Chondrocyte (in vitro differentiated cells): Measurements from ENCODE around the gene LDB2. TPM values are rescaled to one million over a fixed set of nuclear protein-coding genes. Genes with fewer than 3 reads are reported as not detected.

Experiments
- DNase-seq: peaks from one replicate; pipeline ENCODE4 v3.0.0; 2021; ENCODE audit warnings: mixed read lengths, low spot score
- H3K27ac Mint-ChIP-seq: one replicate; pipeline ENCODE4 v1.8.0; 2021; ENCODE audit warnings: mild to moderate bottlenecking, moderate library complexity, mixed read lengths; ENCODE audit not compliant: unreplicated experiment
- H3K27me3 Mint-ChIP-seq: 2 replicates; pipeline ENCODE4 v1.8.0; 2021; ENCODE audit warnings: low read depth, mixed read lengths
- H3K36me3 Mint-ChIP-seq: 2 replicates; pipeline ENCODE4 v1.8.0; 2021; ENCODE audit warnings: low read depth, mixed read lengths
- H3K4me1 Mint-ChIP-seq: 2 replicates; pipeline ENCODE4 v1.8.0; 2021; ENCODE audit warnings: low read depth, mild to moderate bottlenecking, mixed read lengths
- H3K4me3 Mint-ChIP-seq: one replicate; pipeline ENCODE4 v1.8.0; 2021; ENCODE audit warnings: mild to moderate bottlenecking, moderate library complexity, mixed read lengths; ENCODE audit not compliant: unreplicated experiment
- H3K9me3 Mint-ChIP-seq: 2 replicates; pipeline ENCODE4 v1.8.0; 2021; ENCODE audit warnings: low read depth, mixed read lengths
- CTCF ChIP-seq: fragments of 200-600 bp; sonication (generic); IDR thresholded peaks from 2 replicates; pipeline ENCODE4 v1.5.0; 2021; ENCODE audit warnings: antibody characterized with exemption, mild to moderate bottlenecking, moderate library complexity
- total RNA-seq: library from RNA; stranded (reverse); gene quantifications from 3 replicates; pipeline ENCODE4 v1.2.1, GENCODE V29; 2021

LDB2 gene
- total RNA-seq, 1 donor from 2014 or later: 2.0 TPM

DNA sequence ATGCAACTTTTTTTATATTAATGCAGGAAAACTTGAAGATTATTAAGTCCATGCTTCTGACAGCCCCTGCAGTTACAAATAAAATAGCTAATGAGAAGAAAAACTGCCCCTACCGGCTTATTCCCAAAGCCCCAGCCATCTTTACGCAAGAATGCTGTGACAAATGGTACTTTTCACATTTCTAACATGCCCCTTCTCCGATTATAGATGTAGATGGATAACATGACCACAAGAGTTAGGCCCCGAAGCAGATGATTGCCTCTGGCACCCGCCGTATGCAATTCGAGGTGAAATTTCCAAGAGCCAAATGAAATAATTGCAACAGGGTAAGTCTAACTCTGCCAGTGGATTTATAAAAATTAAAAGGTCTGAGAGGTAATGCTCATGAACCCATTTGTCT, 352.8 kb downstream of the LDB2 start:
- Mint-ChIP-seq H3K4me3 (no peak overlapping the region), H3K27ac (no peak overlapping the region)
- no peak for DNase-seq

GRCh38 chr4:16544869-16545268, 353.6 kb downstream of the LDB2 start:
- Mint-ChIP-seq H3K4me1 (no peaks in the 10 kb centered on the region), H3K27ac (no peak overlapping the region), H3K36me3 (no peaks in the 10 kb centered on the region), H3K9me3 (no peaks in the 10 kb centered on the region), H3K4me3 (no peak overlapping the region), H3K27me3 (no peaks in the 10 kb centered on the region)
- no peak for TF ChIP-seq CTCF
- no peak for DNase-seq

More for the DNA sequence above, 352.8 kb downstream of the LDB2 start:
- TF ChIP-seq CTCF: no peak
- Mint-ChIP-seq H3K27me3 (no peaks in the 10 kb centered on the region), H3K4me1 (no peaks in the 10 kb centered on the region), H3K36me3 (no peaks in the 10 kb centered on the region), H3K9me3 (no peaks in the 10 kb centered on the region)

DNA sequence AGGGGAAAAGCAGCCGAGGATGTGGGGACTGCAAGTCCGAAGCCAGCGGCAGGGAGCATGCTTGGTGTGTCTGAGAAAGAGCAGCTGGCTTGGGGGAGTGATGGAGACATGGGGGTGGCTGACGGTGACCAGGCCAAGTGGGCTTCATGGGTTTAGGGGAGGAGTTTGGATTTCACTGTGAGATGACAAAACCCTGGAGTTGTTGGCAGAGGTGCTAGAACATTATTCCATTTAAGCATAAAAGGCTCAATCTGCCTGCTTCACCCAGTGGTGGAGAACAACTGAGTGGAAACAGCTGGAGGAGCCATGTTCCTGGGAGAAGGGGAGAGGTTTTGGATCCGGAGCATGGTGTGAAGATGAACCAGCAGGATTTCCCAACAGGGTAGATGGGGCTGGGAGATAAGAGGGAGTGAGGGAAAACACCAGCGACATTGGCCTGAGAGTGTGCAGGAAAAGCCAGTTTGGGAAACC, 354.2 kb downstream of the LDB2 start:
- Mint-ChIP-seq H3K4me3 (no peak overlapping the region), H3K9me3 (no peaks in the 10 kb centered on the region), H3K27me3 (no peaks in the 10 kb centered on the region), H3K4me1 (no peaks in the 10 kb centered on the region), H3K36me3 (no peaks in the 10 kb centered on the region), H3K27ac (no peak overlapping the region)
- TF ChIP-seq CTCF: no peak
- no peak for DNase-seq

DNA sequence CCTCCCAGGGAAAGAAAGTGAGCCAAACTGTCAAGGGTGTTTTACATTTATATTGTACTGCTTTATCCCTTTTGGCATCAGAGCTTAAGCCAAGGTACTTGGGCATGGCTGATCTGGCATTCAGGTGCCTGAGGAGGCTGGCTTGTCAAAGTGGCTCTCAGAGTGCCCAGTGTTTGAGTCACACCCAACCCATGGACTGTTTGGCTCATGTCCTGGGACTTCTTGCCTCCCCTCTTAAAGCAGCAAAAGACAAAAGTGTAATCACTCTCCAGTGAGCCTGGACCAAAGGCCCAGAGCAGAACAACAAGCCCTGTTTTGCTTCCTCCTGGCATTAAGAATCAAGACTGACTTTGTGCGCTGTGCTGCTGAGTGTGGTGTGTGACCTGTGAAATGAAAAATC, 360.5 kb downstream of the LDB2 start:
- Mint-ChIP-seq H3K36me3 (no peaks in the 10 kb centered on the region), H3K4me1 (no peaks in the 10 kb centered on the region), H3K27me3 (no peaks in the 10 kb centered on the region), H3K27ac (no peak overlapping the region), H3K4me3 (no peak overlapping the region), H3K9me3 (no peaks in the 10 kb centered on the region)
- DNase-seq: no peak
- TF ChIP-seq CTCF: no peak

GRCh38 chr4:16532240-16532970, 366.0 kb downstream of the LDB2 start:
- Mint-ChIP-seq H3K9me3 (no peaks in the 10 kb centered on the region), H3K4me1 (peaks cover 6% of the 10 kb centered on the region), H3K4me3 (no peak overlapping the region), H3K27ac (no peak overlapping the region), H3K36me3 (no peaks in the 10 kb centered on the region), H3K27me3 (peaks cover 2% of the 10 kb centered on the region)
- no peak for DNase-seq
- TF ChIP-seq CTCF: no peak
